NCI-H1930 (cell line): Measurements from ENCODE around the gene SLC46A1.

Experiments used
- DNase-seq, 2 experiments: peaks; one replicate each; lab custom pipeline; 2025; lab: John Stamatoyannopoulos, UW

The SLC46A1 gene

DNA sequence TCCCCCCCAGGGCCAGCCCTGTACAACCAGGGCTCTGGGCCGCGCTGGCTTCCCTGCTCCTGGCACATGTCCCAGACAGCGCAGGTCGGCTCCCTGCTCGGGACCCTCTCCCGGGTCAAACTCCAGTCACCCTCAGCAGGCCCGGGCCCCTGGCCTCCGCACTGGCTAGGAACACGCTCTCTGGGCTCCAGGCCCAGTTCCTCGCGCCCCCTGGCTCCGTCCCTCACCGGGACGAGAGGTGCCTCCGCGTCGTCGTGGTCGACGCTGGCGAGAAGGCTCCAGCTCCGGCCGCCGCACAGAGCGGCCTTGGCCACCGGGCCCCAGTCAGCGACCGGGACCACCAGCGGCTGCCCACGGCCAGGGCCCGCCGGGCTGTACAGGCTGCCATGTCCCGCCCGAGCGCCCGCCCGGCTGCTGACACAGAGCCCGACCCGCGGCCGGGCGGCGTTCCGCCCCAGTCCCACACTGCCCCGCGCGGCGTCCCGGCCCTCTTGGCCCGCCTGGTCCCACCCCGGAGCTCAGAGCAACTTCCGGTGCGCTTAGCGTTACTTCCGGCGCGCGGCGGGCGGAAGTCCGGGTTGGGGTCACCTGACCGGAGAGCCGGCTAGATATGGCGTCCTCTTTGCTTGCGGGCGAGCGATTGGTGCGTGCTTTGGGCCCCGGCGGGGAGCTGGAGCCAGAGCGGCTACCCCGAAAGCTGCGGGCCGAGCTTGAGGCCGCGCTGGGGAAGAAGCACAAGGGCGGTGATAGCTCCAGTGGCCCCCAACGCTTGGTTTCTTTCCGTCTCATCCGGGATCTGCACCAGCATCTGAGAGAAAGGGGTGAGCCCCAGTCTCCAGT lies 48.7 kb downstream of the SLC46A1 start, which contains the start of gene POLDIP2:
Gene POLDIP2 (minus strand): TSS at position 467 of the 840 bp plus-strand sequence. CDS start 79 bp downstream, at position 388.
- DNase-seq, result peak; percentile 85 to 92

- DNase-seq, result no peak
These were observed 55.7 kb downstream of the SLC46A1 start for GRCh38 chr17:28350271-28350670.

GRCh38 chr17:28348979-28349378 lies 57.0 kb downstream of the SLC46A1 start:
- no peak for DNase-seq

DNA sequence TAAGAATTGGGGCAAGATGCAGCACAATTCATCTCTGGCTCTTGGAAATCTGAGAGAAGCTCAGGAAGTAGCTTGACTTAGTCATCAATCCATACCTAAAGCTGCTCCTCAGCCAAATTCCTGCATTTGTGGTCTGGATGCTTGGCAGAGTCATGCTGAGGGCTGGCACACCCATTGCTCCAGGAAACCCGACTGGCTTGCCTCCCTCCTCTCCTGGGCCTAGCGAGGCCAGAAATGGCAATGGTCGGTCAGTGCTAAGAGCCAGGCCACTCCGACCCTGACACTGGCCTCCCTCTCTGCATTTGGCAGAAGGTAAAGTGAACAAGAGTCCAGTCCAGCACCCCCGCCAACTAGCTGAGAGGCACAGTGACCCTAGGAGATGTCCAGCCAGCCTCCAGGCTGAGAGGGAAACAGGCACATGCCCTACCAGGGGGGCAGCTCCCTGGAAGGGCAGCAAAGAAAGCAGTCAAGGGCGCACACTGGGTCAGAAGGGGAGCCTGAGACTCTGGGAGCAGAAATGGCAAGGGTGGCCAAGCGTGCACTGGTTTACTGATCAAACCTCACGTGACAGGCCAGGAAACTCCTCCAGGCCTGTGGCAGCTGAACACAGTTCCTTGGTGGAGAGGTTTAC lies 58.6 kb downstream of the SLC46A1 start:
- no peak for DNase-seq

DNA sequence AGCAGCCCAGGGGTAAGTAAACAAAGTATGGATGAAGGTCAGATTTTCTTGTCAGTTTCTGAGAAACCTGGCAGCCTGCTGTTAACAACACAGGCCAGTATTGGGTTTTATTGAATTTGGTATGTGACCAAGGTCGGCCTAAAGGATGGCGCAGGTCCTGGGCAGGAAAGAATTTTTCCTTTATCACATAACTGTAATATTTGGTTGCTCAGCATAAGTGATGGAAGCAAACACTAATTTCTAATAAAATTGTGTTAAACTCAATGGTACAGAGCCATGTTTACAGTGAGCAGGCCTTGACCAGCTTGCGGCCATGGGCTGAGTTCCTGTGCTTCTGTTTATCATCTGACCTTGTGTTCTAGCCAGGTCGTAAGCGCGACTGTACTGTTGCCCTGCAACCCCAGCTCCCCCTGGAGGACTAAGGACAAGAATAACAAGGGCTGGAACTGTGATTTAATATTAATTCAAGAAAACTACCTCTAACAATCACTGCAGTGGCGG lies 59.2 kb downstream of the SLC46A1 start:
- no peak for DNase-seq

DNA sequence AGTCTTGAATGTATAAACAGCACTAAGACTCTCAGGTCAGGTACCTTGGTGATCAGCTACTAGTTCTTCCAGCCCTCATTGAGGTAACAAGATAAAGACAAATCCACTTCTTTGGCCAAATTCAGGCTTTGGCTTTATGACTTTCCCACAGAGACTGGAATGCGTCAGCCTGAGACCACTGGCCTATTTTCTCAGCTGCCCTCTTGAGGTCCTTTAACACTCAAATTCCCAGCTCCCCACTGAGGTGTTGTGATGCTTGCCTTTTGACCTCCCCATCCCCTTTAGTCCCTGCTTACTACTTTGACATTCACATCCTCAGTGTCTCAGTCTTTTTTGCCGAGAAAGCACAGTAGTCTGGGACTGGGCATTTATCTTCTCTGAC lies 59.8 kb downstream of the SLC46A1 start:
- no peak for DNase-seq

DNA sequence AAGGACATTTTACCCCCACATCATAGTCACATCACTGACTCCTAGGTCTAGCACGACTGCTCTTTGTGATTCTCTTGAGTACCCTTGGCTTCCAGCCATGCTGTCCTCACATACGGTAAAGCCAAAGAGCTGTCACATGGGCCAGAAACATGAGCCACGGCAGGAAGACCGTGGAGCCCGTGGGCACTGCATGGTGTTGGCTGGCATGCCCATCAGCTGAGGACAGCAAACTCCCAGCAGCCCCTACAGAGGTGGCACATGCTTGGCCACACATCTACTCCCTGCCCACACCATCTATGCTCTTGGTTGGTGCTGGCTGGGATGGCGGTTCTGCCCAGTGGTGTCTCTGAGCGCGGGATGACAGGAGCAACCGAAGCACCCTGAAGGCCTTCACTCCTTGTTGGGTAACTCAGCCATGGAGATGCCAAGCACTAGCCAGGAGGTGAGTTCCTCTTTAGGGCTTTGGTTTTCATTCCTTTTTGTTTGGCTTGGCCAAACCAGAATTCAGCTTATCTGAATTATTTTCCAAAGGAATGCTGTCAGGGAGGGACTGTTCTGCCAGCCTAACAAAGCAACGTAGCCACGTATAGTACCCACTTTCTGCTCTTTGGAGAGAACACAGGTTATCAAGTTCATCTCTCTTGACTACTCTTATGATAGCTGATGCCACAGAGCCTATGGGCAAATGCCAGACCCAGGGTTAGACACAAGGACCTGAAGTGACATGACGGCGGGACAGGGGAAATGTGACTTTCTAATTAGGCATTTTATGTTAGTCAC lies 60.4 kb downstream of the SLC46A1 start:
- DNase-seq, result no peak
